ENCODE measurements around the gene ZNF226.
"Not testable (repeated sequence)": the region's sequence is repeated elsewhere in the genome, so short reads cannot be mapped to it uniquely, and the experiment has no call there.

The ZNF226 gene

DNA sequence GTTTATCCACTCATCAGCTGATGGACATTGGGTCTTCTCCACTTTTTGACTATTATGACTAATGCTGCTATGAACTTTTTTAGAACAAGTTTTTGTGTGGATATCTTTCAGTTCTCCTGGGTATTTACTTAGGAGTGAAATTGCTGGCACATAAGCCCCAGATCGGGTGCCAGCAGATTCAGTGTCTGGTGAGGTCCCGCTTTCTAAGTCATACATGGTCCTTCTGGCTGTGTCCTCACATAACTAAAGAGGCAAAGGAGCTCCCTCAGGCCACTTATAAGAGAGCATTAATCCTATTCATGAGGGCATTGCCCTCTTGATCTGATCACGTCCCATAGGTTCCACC is 600 bp upstream of the ZNF226 start:
- TF ChIP-seq GLIS3 (CRISPR knock-in tag; IDR thresholded peaks at IDR 0.05) (no peak), ISL1 (CRISPR knock-in tag; IDR thresholded peaks at IDR 0.05) (no peak), ZC3H10 (CRISPR knock-in tag; IDR thresholded peaks at IDR 0.05) (no peak), OSR1 (CRISPR knock-in tag; IDR thresholded peaks at IDR 0.05) (no peak), TCF4 (CRISPR knock-in tag; IDR thresholded peaks at IDR 0.05; ENCODE audit: borderline replicate concordance) (no peak), ZFP3 (CRISPR knock-in tag; IDR thresholded peaks at IDR 0.05) (no peak), ZFP30 (CRISPR knock-in tag; IDR thresholded peaks at IDR 0.05) (no peak)
- TF ChIP-seq, protein P1, sequence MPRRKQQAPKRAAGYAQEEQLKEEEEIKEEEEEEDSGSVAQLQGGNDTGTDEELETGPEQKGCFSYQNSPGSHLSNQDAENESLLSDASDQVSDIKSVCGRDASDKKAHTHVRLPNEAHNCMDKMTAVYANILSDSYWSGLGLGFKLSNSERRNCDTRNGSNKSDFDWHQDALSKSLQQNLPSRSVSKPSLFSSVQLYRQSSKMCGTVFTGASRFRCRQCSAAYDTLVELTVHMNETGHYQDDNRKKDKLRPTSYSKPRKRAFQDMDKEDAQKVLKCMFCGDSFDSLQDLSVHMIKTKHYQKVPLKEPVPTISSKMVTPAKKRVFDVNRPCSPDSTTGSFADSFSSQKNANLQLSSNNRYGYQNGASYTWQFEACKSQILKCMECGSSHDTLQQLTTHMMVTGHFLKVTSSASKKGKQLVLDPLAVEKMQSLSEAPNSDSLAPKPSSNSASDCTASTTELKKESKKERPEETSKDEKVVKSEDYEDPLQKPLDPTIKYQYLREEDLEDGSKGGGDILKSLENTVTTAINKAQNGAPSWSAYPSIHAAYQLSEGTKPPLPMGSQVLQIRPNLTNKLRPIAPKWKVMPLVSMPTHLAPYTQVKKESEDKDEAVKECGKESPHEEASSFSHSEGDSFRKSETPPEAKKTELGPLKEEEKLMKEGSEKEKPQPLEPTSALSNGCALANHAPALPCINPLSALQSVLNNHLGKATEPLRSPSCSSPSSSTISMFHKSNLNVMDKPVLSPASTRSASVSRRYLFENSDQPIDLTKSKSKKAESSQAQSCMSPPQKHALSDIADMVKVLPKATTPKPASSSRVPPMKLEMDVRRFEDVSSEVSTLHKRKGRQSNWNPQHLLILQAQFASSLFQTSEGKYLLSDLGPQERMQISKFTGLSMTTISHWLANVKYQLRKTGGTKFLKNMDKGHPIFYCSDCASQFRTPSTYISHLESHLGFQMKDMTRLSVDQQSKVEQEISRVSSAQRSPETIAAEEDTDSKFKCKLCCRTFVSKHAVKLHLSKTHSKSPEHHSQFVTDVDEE (CRISPR knock-in tag; IDR thresholded peaks at IDR 0.05) = no peak
- no peak; the same call in 2 of the 3 replicates for ATAC-seq

DNA sequence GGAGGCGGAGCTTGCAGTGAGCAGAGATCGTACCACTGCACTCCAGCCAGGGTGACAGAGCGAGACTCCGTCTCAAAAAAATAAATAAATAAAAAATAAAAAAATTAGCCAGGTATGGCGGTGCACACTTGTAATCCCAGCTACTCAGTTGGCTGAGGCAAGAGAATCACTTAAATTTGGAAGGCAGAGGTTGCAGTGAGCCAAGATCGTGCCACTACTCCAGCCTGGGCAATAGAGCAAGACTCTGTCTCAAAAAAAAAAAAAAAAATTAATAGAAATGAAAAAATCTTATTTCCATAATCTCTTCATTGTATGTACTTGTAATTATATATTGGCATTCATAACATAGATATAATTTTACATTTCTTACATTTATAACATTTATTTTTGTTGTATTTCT is 5.8 kb downstream of the ZNF226 start:
- ATAC-seq = not testable (repeated sequence)

DNA sequence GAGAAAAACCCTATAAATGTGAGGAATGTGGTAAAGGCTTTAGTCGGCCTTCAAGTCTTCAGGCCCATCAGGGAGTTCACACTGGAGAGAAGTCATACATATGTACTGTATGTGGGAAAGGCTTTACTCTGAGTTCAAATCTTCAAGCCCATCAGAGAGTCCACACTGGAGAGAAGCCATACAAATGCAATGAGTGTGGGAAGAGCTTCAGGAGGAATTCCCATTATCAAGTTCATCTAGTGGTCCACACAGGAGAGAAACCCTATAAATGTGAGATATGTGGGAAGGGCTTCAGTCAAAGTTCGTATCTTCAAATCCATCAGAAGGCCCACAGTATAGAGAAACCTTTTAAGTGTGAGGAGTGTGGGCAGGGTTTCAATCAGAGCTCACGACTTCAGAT is 11.7 kb downstream of the ZNF226 start:
- ATAC-seq = no peak
- TF ChIP-seq ZC3H10 (CRISPR knock-in tag; IDR thresholded peaks at IDR 0.05) (no peak), ZNF70 (CRISPR knock-in tag; IDR thresholded peaks at IDR 0.05) (no peak), RARB (CRISPR knock-in tag; IDR thresholded peaks at IDR 0.05) (no peak), GLIS3 (CRISPR knock-in tag; IDR thresholded peaks at IDR 0.05) (no peak), ZFP3 (CRISPR knock-in tag; IDR thresholded peaks at IDR 0.05) (no peak), ISL1 (CRISPR knock-in tag; IDR thresholded peaks at IDR 0.05) (no peak)
- TF ChIP-seq, protein P1 (CRISPR knock-in tag; IDR thresholded peaks at IDR 0.05) = no peak
- TF ChIP-seq, protein P2, sequence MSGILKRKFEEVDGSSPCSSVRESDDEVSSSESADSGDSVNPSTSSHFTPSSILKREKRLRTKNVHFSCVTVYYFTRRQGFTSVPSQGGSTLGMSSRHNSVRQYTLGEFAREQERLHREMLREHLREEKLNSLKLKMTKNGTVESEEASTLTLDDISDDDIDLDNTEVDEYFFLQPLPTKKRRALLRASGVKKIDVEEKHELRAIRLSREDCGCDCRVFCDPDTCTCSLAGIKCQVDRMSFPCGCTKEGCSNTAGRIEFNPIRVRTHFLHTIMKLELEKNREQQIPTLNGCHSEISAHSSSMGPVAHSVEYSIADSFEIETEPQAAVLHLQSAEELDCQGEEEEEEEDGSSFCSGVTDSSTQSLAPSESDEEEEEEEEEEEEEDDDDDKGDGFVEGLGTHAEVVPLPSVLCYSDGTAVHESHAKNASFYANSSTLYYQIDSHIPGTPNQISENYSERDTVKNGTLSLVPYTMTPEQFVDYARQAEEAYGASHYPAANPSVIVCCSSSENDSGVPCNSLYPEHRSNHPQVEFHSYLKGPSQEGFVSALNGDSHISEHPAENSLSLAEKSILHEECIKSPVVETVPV (CRISPR knock-in tag; IDR thresholded peaks at IDR 0.05) = no peak
- TF ChIP-seq, protein P3, sequence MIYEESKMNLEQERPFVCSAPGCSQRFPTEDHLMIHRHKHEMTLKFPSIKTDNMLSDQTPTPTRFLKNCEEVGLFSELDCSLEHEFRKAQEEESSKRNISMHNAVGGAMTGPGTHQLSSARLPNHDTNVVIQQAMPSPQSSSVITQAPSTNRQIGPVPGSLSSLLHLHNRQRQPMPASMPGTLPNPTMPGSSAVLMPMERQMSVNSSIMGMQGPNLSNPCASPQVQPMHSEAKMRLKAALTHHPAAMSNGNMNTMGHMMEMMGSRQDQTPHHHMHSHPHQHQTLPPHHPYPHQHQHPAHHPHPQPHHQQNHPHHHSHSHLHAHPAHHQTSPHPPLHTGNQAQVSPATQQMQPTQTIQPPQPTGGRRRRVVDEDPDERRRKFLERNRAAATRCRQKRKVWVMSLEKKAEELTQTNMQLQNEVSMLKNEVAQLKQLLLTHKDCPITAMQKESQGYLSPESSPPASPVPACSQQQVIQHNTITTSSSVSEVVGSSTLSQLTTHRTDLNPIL (CRISPR knock-in tag; IDR thresholded peaks at IDR 0.05; ENCODE audit: low read depth) = no peak
- TF ChIP-seq, protein P4, sequence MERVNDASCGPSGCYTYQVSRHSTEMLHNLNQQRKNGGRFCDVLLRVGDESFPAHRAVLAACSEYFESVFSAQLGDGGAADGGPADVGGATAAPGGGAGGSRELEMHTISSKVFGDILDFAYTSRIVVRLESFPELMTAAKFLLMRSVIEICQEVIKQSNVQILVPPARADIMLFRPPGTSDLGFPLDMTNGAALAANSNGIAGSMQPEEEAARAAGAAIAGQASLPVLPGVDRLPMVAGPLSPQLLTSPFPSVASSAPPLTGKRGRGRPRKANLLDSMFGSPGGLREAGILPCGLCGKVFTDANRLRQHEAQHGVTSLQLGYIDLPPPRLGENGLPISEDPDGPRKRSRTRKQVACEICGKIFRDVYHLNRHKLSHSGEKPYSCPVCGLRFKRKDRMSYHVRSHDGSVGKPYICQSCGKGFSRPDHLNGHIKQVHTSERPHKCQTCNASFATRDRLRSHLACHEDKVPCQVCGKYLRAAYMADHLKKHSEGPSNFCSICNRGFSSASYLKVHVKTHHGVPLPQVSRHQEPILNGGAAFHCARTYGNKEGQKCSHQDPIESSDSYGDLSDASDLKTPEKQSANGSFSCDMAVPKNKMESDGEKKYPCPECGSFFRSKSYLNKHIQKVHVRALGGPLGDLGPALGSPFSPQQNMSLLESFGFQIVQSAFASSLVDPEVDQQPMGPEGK (CRISPR knock-in tag; IDR thresholded peaks at IDR 0.05; ENCODE audit: borderline replicate concordance) = no peak

DNA sequence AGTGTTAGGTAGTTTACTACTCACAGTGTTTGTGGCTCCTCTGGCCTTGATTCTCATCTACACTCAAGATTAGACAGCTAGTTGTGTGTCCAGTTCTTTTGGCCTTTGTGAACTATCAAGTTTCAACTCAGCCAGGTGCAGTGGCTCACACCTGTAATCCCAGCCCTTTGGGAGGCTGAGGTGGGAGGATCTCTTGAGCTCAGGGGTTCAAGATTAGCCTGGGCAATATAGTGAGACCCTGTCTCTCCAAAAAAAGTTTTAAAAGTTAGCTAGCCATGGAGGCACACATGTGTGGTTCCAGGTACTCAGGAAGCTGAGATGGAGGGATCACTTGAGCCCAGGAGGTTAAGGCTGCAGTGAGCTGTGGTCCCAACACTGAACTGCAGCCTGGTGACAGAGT is 16.1 kb downstream of the ZNF226 start:
- ATAC-seq = no peak
- TF ChIP-seq RARB (CRISPR knock-in tag; IDR thresholded peaks at IDR 0.05) (no peak), CSDC2 (CRISPR knock-in tag; IDR thresholded peaks at IDR 0.05) (no peak), ZFP30 (CRISPR knock-in tag; IDR thresholded peaks at IDR 0.05) (no peak), ZNF70 (CRISPR knock-in tag; IDR thresholded peaks at IDR 0.05) (no peak)
- TF ChIP-seq, protein P1 (CRISPR knock-in tag; IDR thresholded peaks at IDR 0.05) = no peak
- TF ChIP-seq, protein P4 (CRISPR knock-in tag; IDR thresholded peaks at IDR 0.05; ENCODE audit: borderline replicate concordance) = no peak
